GM12878 (cell line): Measurements from ENCODE around the gene HERC4. TPM values are rescaled to one million over a fixed set of nuclear protein-coding genes. Genes with fewer than 3 reads are reported as not detected.

Source experiments
- ATAC-seq: fragments of 200-7000 bp; cut with Tn5 transposase; 3 replicates; pipeline ENCODE4 v1.9.1; 2020; ENCODE audit warnings: mild to moderate bottlenecking, moderate library complexity
- BruUV-seq: library from RNA; stranded (reverse); fragments of 400-500 nt; replicated peaks from 2 replicates; lab custom pipeline; 2021; lab: Mats Ljungman, UMichigan
- CTCF ChIA-PET: fragments of 300-600 bp; sonication (Branson Sonifier 250); formaldehyde crosslinking; extraction: SDS; loops from one replicate; lab custom pipeline; 2021; ENCODE audit warnings: inconsistent platforms; lab: Yijun Ruan, JAX
- POLR2A ChIA-PET: fragments of 350-600 bp; formaldehyde crosslinking; extraction: SDS; loops from one replicate; lab custom pipeline; 2021; ENCODE audit warnings: inconsistent platforms; lab: Charles Lee
- RAD21 ChIA-PET: fragments of 300-600 bp; sonication (Branson Sonifier 250); formaldehyde crosslinking; loops from one replicate; lab custom pipeline; 2023; ENCODE audit warnings: antibody characterized with exemption; ENCODE audit not compliant: unreplicated experiment; lab: Charles Lee
- SMC1A ChIA-PET: fragments of 300-600 bp; sonication (Branson Sonifier 250); formaldehyde crosslinking; loops from one replicate; lab custom pipeline; 2023; ENCODE audit not compliant: unreplicated experiment, uncharacterized antibody; lab: Charles Lee
- DNase-seq: peaks from one replicate; pipeline ENCODE4 v3.0.0-alpha.2; 2011; ENCODE audit warnings: low read depth, low spot score
- FAIRE-seq: peaks from 3 replicates; lab custom pipeline; 2011; peaks lifted over from hg19 to GRCh38; lab: Jason Lieb, UNC
- H2AFZ ChIP-seq: 2 replicates; pipeline ENCODE4 v1.6.0; 2011; ENCODE audit warnings: low read depth, low read length, control low read depth; ENCODE audit not compliant: control insufficient read depth
- H3K27ac ChIP-seq: 2 replicates; pipeline ENCODE4 v1.5.1; 2011; ENCODE audit warnings: control low read depth; ENCODE audit not compliant: control insufficient read depth, insufficient read depth
- H3K27me3 ChIP-seq, 2 experiments: replicated peaks in 1 of 2; 2 replicates each; pipeline versions ENCODE4 v1.6.0 to v1.6.1; 2011; ENCODE audit warnings: low read length in 1 of 2; ENCODE audit not compliant: control insufficient read depth in 2 of 2, insufficient read depth in 2 of 2
- H3K36me3 ChIP-seq, 2 experiments: 2 replicates each; pipeline ENCODE4 v1.5.1; 2011; ENCODE audit warnings: low read length in 1 of 2; ENCODE audit not compliant: control insufficient read depth in 2 of 2, insufficient read depth in 2 of 2
- H3K4me1 ChIP-seq: 2 replicates; pipeline ENCODE4 v1.6.1; 2011; ENCODE audit warnings: mild to moderate bottlenecking, low read length, moderate library complexity, mixed read lengths; ENCODE audit not compliant: control insufficient read depth, insufficient read depth
- H3K4me2 ChIP-seq: 2 replicates; pipeline ENCODE4 v1.6.0; 2011; ENCODE audit warnings: control low read depth; ENCODE audit not compliant: control insufficient read depth, insufficient read depth
- H3K4me3 ChIP-seq: fragments of 200-600 bp; sonication (generic); 2 replicates; pipeline ENCODE4 v1.5.1; 2016
- H3K79me2 ChIP-seq: 2 replicates; pipeline ENCODE4 v1.6.0; 2011; ENCODE audit warnings: low read length; ENCODE audit not compliant: control insufficient read depth, insufficient read depth
- H3K9ac ChIP-seq: 2 replicates; pipeline ENCODE4 v1.8.0; 2011; ENCODE audit warnings: low read length, control low read depth, mixed read lengths; ENCODE audit not compliant: control insufficient read depth, insufficient read depth
- H3K9me3 ChIP-seq: replicated peaks from 3 replicates; pipeline ENCODE4 v1.5.1; 2011; ENCODE audit warnings: mild to moderate bottlenecking, low read length; ENCODE audit not compliant: control insufficient read depth, insufficient read depth
- H4K20me1 ChIP-seq: 2 replicates; pipeline ENCODE4 v1.6.0; 2011; ENCODE audit not compliant: control insufficient read depth, insufficient read depth
- ASH2L ChIP-seq: fragments of 300-600, 200-600 bp; sonication (generic); IDR thresholded peaks from 2 replicates; pipeline ENCODE4 v1.6.1; 2017; ENCODE audit warnings: low read depth, mild to moderate bottlenecking, borderline replicate concordance
- CREM ChIP-seq: IDR thresholded peaks from 2 replicates; pipeline ENCODE4 v1.6.1; 2014; ENCODE audit warnings: antibody characterized with exemption, low read depth
- ELK1 ChIP-seq: IDR thresholded peaks from 2 replicates; pipeline ENCODE4 v1.6.1; 2012; ENCODE audit warnings: low read depth, low read length, improper control_type of control experiment
- MXI1 ChIP-seq: fragments of 150-350 bp; IDR thresholded peaks from 2 replicates; pipeline ENCODE4 v1.6.1; 2011; ENCODE audit warnings: low read depth, mild to moderate bottlenecking, inconsistent platforms, low read length, improper control_type of control experiment
- RAD21 ChIP-seq: IDR thresholded peaks from 2 replicates; pipeline ENCODE4 v1.6.1; 2011; ENCODE audit warnings: mild to moderate bottlenecking, low read depth, low read length, moderate library complexity; ENCODE audit not compliant: insufficient read depth
- SKIL ChIP-seq: fragments of 450-650 bp; IDR thresholded peaks from 2 replicates; pipeline ENCODE4 v1.6.1; 2017; ENCODE audit warnings: mild to moderate bottlenecking, low read depth, inconsistent platforms; ENCODE audit not compliant: poor library complexity, severe bottlenecking
- STAT3 ChIP-seq: IDR thresholded peaks from 2 replicates; pipeline ENCODE4 v1.6.1; 2011; ENCODE audit warnings: low read depth, low read length, improper control_type of control experiment
- TCF12 ChIP-seq: IDR thresholded peaks from 2 replicates; pipeline ENCODE4 v1.6.1; 2011; ENCODE audit warnings: low read depth, mild to moderate bottlenecking, low read length
- ZNF274 ChIP-seq: IDR thresholded peaks from one replicate; pipeline ENCODE4 v1.8.0; 2011; ENCODE audit not compliant: insufficient read length, insufficient read depth
- ZNF622 ChIP-seq: fragments of 450-650 bp; IDR thresholded peaks from 2 replicates; pipeline ENCODE4 v1.6.1; 2017; ENCODE audit warnings: mild to moderate bottlenecking, inconsistent platforms
- ZZZ3 ChIP-seq: IDR thresholded peaks from 2 replicates; pipeline ENCODE4 v1.6.1; 2011; ENCODE audit warnings: low read depth; ENCODE audit not compliant: control insufficient read depth, insufficient read length
- WGBS: methylation state at CpG from one replicate; pipeline ENCODE4 v1.1.6; 2016; ENCODE audit warnings: low lambda C conversion rate; ENCODE audit not compliant: insufficient replicate concordance, insufficient coverage; ENCODE audit errors: missing lambda C conversion rate; 5-methylcytosine and 5-hydroxymethylcytosine counted together
- in situ Hi-C: fragments of 300-500 bp; cut with MboI; formaldehyde crosslinking; loops from 9 replicates; pipeline ENCODE4 v1.14.3; 2018; ENCODE audit warnings: mixed read lengths
- intact Hi-C: fragments of 100-400 bp; cut with micrococcal nuclease; formaldehyde crosslinking; loops from one replicate; pipeline ENCODE4 v1.14.2; 2022; ENCODE audit not compliant: unreplicated experiment
- polyA plus RNA-seq, 11 experiments: library from polyadenylated mRNA; depleted of rRNA in 4 of 11; unstranded in 6 of 11; stranded (reverse) in 5 of 11; fragments of >200 nt; fragmentation: Nextera tagmentation in 4 of 11; fragmentation: Illumina TruSeq in 1 of 11; extraction: Ambion mirVana in 4 of 11; extraction: Trizol in 1 of 11; gene quantifications; 1 replicate in 1 of 11; 2 replicates in 10 of 11; pipeline versions ENCODE4 v1.2.1 to v1.2.3, GENCODE V29; 2011 to 2016; ENCODE audit warnings: inconsistent platforms in 2 of 11, missing spikeins in 2 of 11, low read depth in 1 of 11
- total RNA-seq, 4 experiments: library from RNA; depleted of rRNA in 3 of 4; stranded (reverse); fragments of >200 nt in 3 of 4; fragmentation: Illumina TruSeq in 1 of 4; extraction: Trizol in 1 of 4; gene quantifications; 2 replicates each; pipeline versions ENCODE4 v1.2.1 to v1.2.3, GENCODE V29; 2013 to 2021

The HERC4 gene
- total and polyA plus RNA-seq, 10 of the 15 experiments (the other 5 are each of a cell fraction or from before 2014, with no cell fraction given) = 9.7 to 36.8 (median 23.4) TPM

GRCh38 chr10:68084469-68084868, 9.4 kb upstream of the HERC4 start:
- ChIA-PET CTCF (interaction anchor here (0.6 to 2.6 kb wide), 5 partner anchors 67 to 217 kb away, joined by 3 to 13 read pairs (median 5); no protein-coding TSS in a partner anchor), POLR2A (no interaction called here), SMC1A (interaction anchor here (1.0 to 1.6 kb wide), 2 partner anchors 55 to 223 kb away, joined by 3 to 4 read pairs; no protein-coding TSS in a partner anchor), RAD21 (interaction anchor here (0.6 kb wide), 1 partner anchor 73 kb away, joined by 3 read pairs; no protein-coding TSS in a partner anchor)
- intact Hi-C loops (loop anchor here (5.0 kb wide), 1 partner anchor 73 kb away; no protein-coding TSS in a partner anchor), in situ Hi-C loops (no loop called here)
- no TSS peak for BruUV-seq
- peaks cover 3% of the 10 kb centered on the region; the same call in 1 of the 2 replicates for H3K4me1 ChIP-seq
- H3K4me2 ChIP-seq = no peak overlapping the region
- no peak overlapping the region for H3K27ac ChIP-seq
- FAIRE-seq (no peak), ATAC-seq (no peak), DNase-seq (no peak)
- no peaks in the 10 kb centered on the region; a peak in 1 of 4 replicates for H3K27me3 ChIP-seq
- H3K79me2 ChIP-seq = no peaks in the 10 kb centered on the region
- H3K9ac ChIP-seq = no peak overlapping the region
- 78% methylated on average over 4 of the region's 4 CpGs for WGBS
- H2AFZ ChIP-seq = no peak overlapping the region
- H3K36me3 ChIP-seq = no peaks in the 10 kb centered on the region
- H4K20me1 ChIP-seq = no peaks in the 10 kb centered on the region
- H3K4me3 ChIP-seq = no peak overlapping the region
- no peaks in the 10 kb centered on the region for H3K9me3 ChIP-seq
- TF ChIP-seq STAT3 (no peak), ASH2L (no peak), ZNF274 (no peak), ELK1 (no peak), TCF12 (no peak), ZZZ3 (no peak), ZNF622 (no peak), MXI1 (no peak), CREM (no peak), SKIL (no peak), RAD21 (no peak)
